CD4-positive, CD25-positive, alpha-beta regulatory T cell (primary cell): ENCODE data around the gene FGR. TPM values are rescaled to one million over a fixed set of nuclear protein-coding genes. Genes with fewer than 3 reads are reported as not detected.

Experiments used
- ATAC-seq, 2 donors: fragments of 150-1000 bp; cut with Tn5 transposase; one replicate each; pipeline ENCODE4 v1.10.0; 2021; ENCODE audit warnings: low read depth in 2 of 2, moderate number of reproducible peaks in 2 of 2, moderate library complexity in 1 of 2
- DNase-seq, 3 donors: peaks; one replicate each; pipeline versions ENCODE4 v3.0.0 to v3.0.0-alpha.2; 2012 to 2022; ENCODE audit warnings: mixed read lengths in 1 of 3
- H3K27ac ChIP-seq: one replicate; pipeline ENCODE4 v1.7.0; 2013; ENCODE audit warnings: mild to moderate bottlenecking, low read length; ENCODE audit not compliant: insufficient read depth, poor library complexity, severe bottlenecking
- H3K27me3 ChIP-seq: one replicate; pipeline ENCODE4 v1.7.0; 2013; ENCODE audit warnings: low read length; ENCODE audit not compliant: control insufficient read depth, insufficient read depth
- H3K36me3 ChIP-seq: one replicate; pipeline ENCODE4 v1.7.0; 2013; ENCODE audit warnings: mild to moderate bottlenecking, low read length, moderate library complexity; ENCODE audit not compliant: control insufficient read depth, insufficient read depth
- H3K4me1 ChIP-seq: 2 replicates; pipeline ENCODE4 v1.7.0; 2013; ENCODE audit warnings: mild to moderate bottlenecking, low read length; ENCODE audit not compliant: insufficient read depth, control insufficient read depth, poor library complexity, severe bottlenecking
- H3K4me3 ChIP-seq: one replicate; pipeline ENCODE4 v1.7.0; 2013; ENCODE audit warnings: low read depth, mild to moderate bottlenecking, low read length, moderate library complexity
- H3K9me3 ChIP-seq, 2 experiments: 1 replicate in 1 of 2; 2 replicates in 1 of 2; pipeline ENCODE4 v1.7.0; 2013; ENCODE audit warnings: low read length in 2 of 2, mild to moderate bottlenecking in 1 of 2, moderate library complexity in 1 of 2; ENCODE audit not compliant: control insufficient read depth in 2 of 2
- H3K27ac Mint-ChIP-seq, 3 donors: one replicate each; pipeline ENCODE4 v1.8.0; 2020 to 2022; ENCODE audit warnings: mild to moderate bottlenecking in 3 of 3, mixed read lengths in 3 of 3, moderate library complexity in 2 of 3
- H3K27me3 Mint-ChIP-seq: one replicate; pipeline ENCODE4 v1.8.0; 2022; ENCODE audit warnings: mild to moderate bottlenecking, mixed read lengths
- H3K36me3 Mint-ChIP-seq: one replicate; pipeline ENCODE4 v1.8.0; 2020; ENCODE audit warnings: mixed read lengths
- H3K4me1 Mint-ChIP-seq, 4 donors: one replicate each; pipeline ENCODE4 v1.8.0; 2020 to 2022; ENCODE audit warnings: mixed read lengths in 4 of 4, mild to moderate bottlenecking in 1 of 4
- H3K4me3 Mint-ChIP-seq, 4 donors: one replicate each; pipeline ENCODE4 v1.8.0; 2020 to 2022; ENCODE audit warnings: mild to moderate bottlenecking in 4 of 4, mixed read lengths in 4 of 4, moderate library complexity in 3 of 4
- H3K9me3 Mint-ChIP-seq, 7 donors: one replicate each; pipeline ENCODE4 v1.8.0; 2020 to 2022; ENCODE audit warnings: mixed read lengths in 7 of 7, mild to moderate bottlenecking in 3 of 7, moderate library complexity in 2 of 7
- polyA plus RNA-seq, 4 donors: library from polyadenylated mRNA; unstranded; fragments of 300-500 nt; fragmentation: Illumina TruSeq; gene quantifications; one replicate each; pipeline ENCODE4 v1.2.3, GENCODE V29; 2021
- total RNA-seq: library from RNA; stranded (reverse); gene quantifications from one replicate; pipeline ENCODE4 v1.2.3, GENCODE V29; 2022

Gene FGR
- total and polyA plus RNA-seq, 5 donors from 2014 or later = 0.15 to 0.87 (median 0.25) TPM

- H3K9me3 ChIP-seq = no peaks in the 10 kb centered on the region
- H3K4me1 ChIP-seq = peaks cover 3% of the 10 kb centered on the region
- H3K27ac ChIP-seq = no peak overlapping the region
- peaks cover 8% of the 10 kb centered on the region for H3K36me3 Mint-ChIP-seq
- peaks cover 0 to 1% (median 0%) of the 10 kb centered on the region in 7 donors for H3K9me3 Mint-ChIP-seq
- no peak overlapping the region for H3K27ac Mint-ChIP-seq
- DNase-seq (no peak), ATAC-seq (peak in 1 of 2 donors; percentile 12)
- peaks cover 2% of the 10 kb centered on the region for H3K27me3 ChIP-seq
- peak overlapping the region in 1 of 4 donors; percentile 26 for H3K4me3 Mint-ChIP-seq
- peaks cover 0 to 43% (median 18%) of the 10 kb centered on the region in 4 donors for H3K4me1 Mint-ChIP-seq
- H3K27me3 Mint-ChIP-seq = no peaks in the 10 kb centered on the region
- no peak overlapping the region for H3K4me3 ChIP-seq
- H3K36me3 ChIP-seq = no peaks in the 10 kb centered on the region
Measured at GRCh38 chr1:27575840-27576331, 59.1 kb downstream of the FGR start.

GRCh38 chr1:27574871-27575831 lies 59.8 kb downstream of the FGR start:
- no peaks in the 10 kb centered on the region for H3K9me3 ChIP-seq

DNA sequence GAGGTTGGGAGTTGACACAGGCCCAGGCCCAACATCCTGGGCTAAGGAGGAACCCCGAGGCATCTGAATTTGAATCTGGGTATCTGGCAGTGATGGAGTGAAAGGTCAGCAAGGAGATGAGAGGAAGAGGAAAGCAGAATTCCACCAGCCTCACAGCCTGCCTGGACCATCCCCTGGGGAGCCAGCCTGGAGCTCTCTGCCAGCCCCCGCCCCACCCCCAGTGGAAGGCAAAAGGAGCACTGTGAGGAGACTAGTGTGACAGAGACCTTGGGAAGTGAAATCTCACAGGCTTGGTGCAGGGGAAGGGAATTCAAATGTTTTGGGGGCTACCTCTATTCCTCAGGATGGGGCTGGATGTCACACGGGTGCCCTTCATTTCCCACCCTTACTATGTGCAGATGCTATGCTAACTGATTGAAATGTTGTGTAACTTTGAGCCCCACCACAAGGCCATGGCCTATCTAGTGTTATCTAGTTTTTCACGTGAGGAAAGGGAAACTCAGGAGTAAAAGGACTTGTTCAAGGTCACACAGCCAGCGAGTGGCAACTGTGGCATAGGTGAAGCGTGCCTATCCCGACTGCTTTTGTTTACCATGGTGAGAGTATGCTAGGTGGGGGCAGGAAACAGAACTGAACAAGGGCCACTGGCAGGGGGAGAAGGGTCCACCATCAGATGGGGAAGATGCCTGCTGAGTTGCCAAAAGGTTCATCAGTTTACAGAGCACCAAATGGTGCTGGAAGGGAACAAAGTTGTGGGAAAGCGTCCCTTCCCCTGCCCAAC lies 60.8 kb downstream of the FGR start:
- Mint-ChIP-seq H3K4me1 (peaks cover 0 to 54% (median 16%) of the 10 kb centered on the region in 4 donors), H3K36me3 (peaks cover 3% of the 10 kb centered on the region), H3K4me3 (peak overlapping the region in 3 of 4 donors; percentile 34 to 74 (median 66)), H3K9me3 (peaks cover 0 to 1% (median 0%) of the 10 kb centered on the region in 7 donors), H3K27ac (peak overlapping the region in 2 of 3 donors; percentile 26 to 52), H3K27me3 (peaks cover 4% of the 10 kb centered on the region)
- DNase-seq = no peak
- Histone ChIP-seq H3K27ac (no peak overlapping the region), H3K4me1 (peaks cover 6% of the 10 kb centered on the region), H3K4me3 (no peak overlapping the region), H3K27me3 (peaks cover 2% of the 10 kb centered on the region), H3K36me3 (no peaks in the 10 kb centered on the region), H3K9me3 (no peaks in the 10 kb centered on the region)
- ATAC-seq = no peak

More at GRCh38 chr1:27574871-27575831, 59.8 kb downstream of the FGR start:
- Histone ChIP-seq H3K27ac (no peak overlapping the region), H3K4me1 (peaks cover 3% of the 10 kb centered on the region), H3K36me3 (no peaks in the 10 kb centered on the region), H3K4me3 (no peak overlapping the region), H3K27me3 (peaks cover 2% of the 10 kb centered on the region)
- Mint-ChIP-seq H3K4me3 (no peak overlapping the region), H3K27me3 (peaks cover 3% of the 10 kb centered on the region), H3K9me3 (peaks cover 0 to 1% (median 0%) of the 10 kb centered on the region in 7 donors), H3K4me1 (peaks cover 0 to 48% (median 18%) of the 10 kb centered on the region in 4 donors), H3K27ac (no peak overlapping the region), H3K36me3 (peaks cover 8% of the 10 kb centered on the region)
- peak in 1 of 2 donors; percentile 22 for ATAC-seq
- DNase-seq = no peak

DNA sequence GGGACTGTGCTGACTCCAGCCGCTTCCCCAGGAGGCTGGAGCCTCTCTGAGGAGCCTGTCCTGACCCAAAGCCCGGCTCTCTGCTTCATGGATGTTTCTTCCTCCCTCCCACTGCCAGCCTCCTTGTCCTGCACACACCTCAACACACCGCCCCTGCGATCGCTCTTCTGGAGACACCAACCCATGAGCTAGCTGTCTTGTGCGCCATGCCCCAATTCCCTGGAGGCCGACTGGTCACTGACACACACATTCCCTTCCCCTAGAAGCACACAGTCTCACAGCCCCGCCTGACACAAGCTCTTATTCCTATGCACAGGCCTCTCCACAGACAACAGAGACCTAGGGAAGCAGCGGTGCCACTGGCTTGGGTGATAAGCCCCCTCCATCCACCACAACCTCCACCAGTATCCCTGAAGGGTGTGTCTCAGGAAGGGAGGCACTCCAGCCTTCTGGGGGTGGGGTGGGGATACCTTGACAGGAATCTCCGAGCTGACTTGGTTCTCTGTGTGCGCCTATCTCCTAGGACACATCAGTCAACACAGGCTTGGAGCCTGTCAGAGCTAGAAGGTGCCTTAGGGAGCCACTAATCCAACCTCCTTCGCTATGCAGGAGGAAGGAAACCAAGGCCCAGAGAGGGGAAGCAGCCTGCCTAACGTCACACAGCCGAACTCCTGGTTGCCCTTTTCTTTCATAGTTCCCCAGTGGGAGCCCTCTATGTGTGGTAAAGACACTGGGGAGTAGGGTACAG lies 62.1 kb downstream of the FGR start:
- Mint-ChIP-seq H3K27me3 (peaks cover 4% of the 10 kb centered on the region), H3K36me3 (no peaks in the 10 kb centered on the region), H3K4me1 (peaks cover 0 to 61% (median 21%) of the 10 kb centered on the region in 4 donors), H3K4me3 (no peak overlapping the region), H3K27ac (peak overlapping the region; percentile 52 to 68 (median 64)), H3K9me3 (peaks cover 0 to 1% (median 0%) of the 10 kb centered on the region in 7 donors)
- Histone ChIP-seq H3K9me3 (no peaks in the 10 kb centered on the region), H3K36me3 (no peaks in the 10 kb centered on the region), H3K4me1 (peaks cover 17% of the 10 kb centered on the region), H3K4me3 (no peak overlapping the region), H3K27ac (no peak overlapping the region), H3K27me3 (peaks cover 2% of the 10 kb centered on the region)
- no peak for ATAC-seq
- DNase-seq = no peak

GRCh38 chr1:27572019-27572678 lies 62.8 kb downstream of the FGR start:
- peaks cover 23% of the 10 kb centered on the region for H3K4me1 ChIP-seq
- Mint-ChIP-seq H3K36me3 (no peaks in the 10 kb centered on the region), H3K9me3 (peaks cover 0 to 1% (median 0%) of the 10 kb centered on the region in 7 donors), H3K4me1 (peaks cover 0 to 65% (median 22%) of the 10 kb centered on the region in 4 donors), H3K4me3 (peak overlapping the region in 2 of 4 donors; percentile 9 to 45), H3K27ac (peak overlapping the region; percentile 11 to 68 (median 64)), H3K27me3 (peaks cover 4% of the 10 kb centered on the region)
- peak overlapping the region; percentile 14 for H3K27ac ChIP-seq
- ATAC-seq (no peak), DNase-seq (no peak)
- no peaks in the 10 kb centered on the region for H3K36me3 ChIP-seq
- H3K27me3 ChIP-seq = peaks cover 2% of the 10 kb centered on the region
- no peak overlapping the region for H3K4me3 ChIP-seq
- no peaks in the 10 kb centered on the region for H3K9me3 ChIP-seq

GRCh38 chr1:27571439-27572018 lies 63.5 kb downstream of the FGR start:
- Mint-ChIP-seq H3K9me3 (peaks cover 0 to 1% (median 0%) of the 10 kb centered on the region in 7 donors), H3K27ac (no peak overlapping the region), H3K4me3 (no peak overlapping the region), H3K27me3 (peaks cover 4% of the 10 kb centered on the region), H3K36me3 (no peaks in the 10 kb centered on the region), H3K4me1 (peaks cover 0 to 59% (median 20%) of the 10 kb centered on the region in 4 donors)
- no peak for DNase-seq
- no peak overlapping the region for H3K4me3 ChIP-seq
- H3K36me3 ChIP-seq = no peaks in the 10 kb centered on the region
- peaks cover 2% of the 10 kb centered on the region for H3K27me3 ChIP-seq
- H3K4me1 ChIP-seq = peaks cover 23% of the 10 kb centered on the region
- H3K27ac ChIP-seq = peak overlapping the region; percentile 14
- ATAC-seq = no peak
- no peaks in the 10 kb centered on the region for H3K9me3 ChIP-seq
